GM12878 (cell line): ENCODE data around the gene DDR1. TPM values are rescaled to one million over a fixed set of nuclear protein-coding genes. Genes with fewer than 3 reads are reported as not detected.
A peak's percentile ranks its signal among the peaks of the same experiment; 100 is the strongest.

Experiments used
- ATAC-seq: fragments of 200-7000 bp; cut with Tn5 transposase; 3 replicates; pipeline ENCODE4 v1.9.1; 2020; ENCODE audit warnings: mild to moderate bottlenecking, moderate library complexity
- BruUV-seq: library from RNA; stranded (reverse); fragments of 400-500 nt; replicated peaks from 2 replicates; lab custom pipeline; 2021; lab: Mats Ljungman, UMichigan
- CTCF ChIA-PET: fragments of 300-600 bp; sonication (Branson Sonifier 250); formaldehyde crosslinking; extraction: SDS; loops from one replicate; lab custom pipeline; 2021; ENCODE audit warnings: inconsistent platforms; lab: Yijun Ruan, JAX
- POLR2A ChIA-PET: fragments of 350-600 bp; formaldehyde crosslinking; extraction: SDS; loops from one replicate; lab custom pipeline; 2021; ENCODE audit warnings: inconsistent platforms; lab: Charles Lee
- RAD21 ChIA-PET: fragments of 300-600 bp; sonication (Branson Sonifier 250); formaldehyde crosslinking; loops from one replicate; lab custom pipeline; 2023; ENCODE audit warnings: antibody characterized with exemption; ENCODE audit not compliant: unreplicated experiment; lab: Charles Lee
- SMC1A ChIA-PET: fragments of 300-600 bp; sonication (Branson Sonifier 250); formaldehyde crosslinking; loops from one replicate; lab custom pipeline; 2023; ENCODE audit not compliant: unreplicated experiment, uncharacterized antibody; lab: Charles Lee
- DNase-seq: peaks from one replicate; pipeline ENCODE4 v3.0.0-alpha.2; 2011; ENCODE audit warnings: low read depth, low spot score
- FAIRE-seq: peaks from 3 replicates; lab custom pipeline; 2011; peaks lifted over from hg19 to GRCh38; lab: Jason Lieb, UNC
- H2AFZ ChIP-seq: 2 replicates; pipeline ENCODE4 v1.6.0; 2011; ENCODE audit warnings: low read depth, low read length, control low read depth; ENCODE audit not compliant: control insufficient read depth
- H3K27ac ChIP-seq: 2 replicates; pipeline ENCODE4 v1.5.1; 2011; ENCODE audit warnings: control low read depth; ENCODE audit not compliant: control insufficient read depth, insufficient read depth
- H3K27me3 ChIP-seq, 2 experiments: replicated peaks in 1 of 2; 2 replicates each; pipeline versions ENCODE4 v1.6.0 to v1.6.1; 2011; ENCODE audit warnings: low read length in 1 of 2; ENCODE audit not compliant: control insufficient read depth in 2 of 2, insufficient read depth in 2 of 2
- H3K36me3 ChIP-seq, 2 experiments: 2 replicates each; pipeline ENCODE4 v1.5.1; 2011; ENCODE audit warnings: low read length in 1 of 2; ENCODE audit not compliant: control insufficient read depth in 2 of 2, insufficient read depth in 2 of 2
- H3K4me1 ChIP-seq: 2 replicates; pipeline ENCODE4 v1.6.1; 2011; ENCODE audit warnings: mild to moderate bottlenecking, low read length, moderate library complexity, mixed read lengths; ENCODE audit not compliant: control insufficient read depth, insufficient read depth
- H3K4me2 ChIP-seq: 2 replicates; pipeline ENCODE4 v1.6.0; 2011; ENCODE audit warnings: control low read depth; ENCODE audit not compliant: control insufficient read depth, insufficient read depth
- H3K4me3 ChIP-seq: fragments of 200-600 bp; sonication (generic); 2 replicates; pipeline ENCODE4 v1.5.1; 2016
- H3K79me2 ChIP-seq: 2 replicates; pipeline ENCODE4 v1.6.0; 2011; ENCODE audit warnings: low read length; ENCODE audit not compliant: control insufficient read depth, insufficient read depth
- H3K9ac ChIP-seq: 2 replicates; pipeline ENCODE4 v1.8.0; 2011; ENCODE audit warnings: low read length, control low read depth, mixed read lengths; ENCODE audit not compliant: control insufficient read depth, insufficient read depth
- H3K9me3 ChIP-seq: replicated peaks from 3 replicates; pipeline ENCODE4 v1.5.1; 2011; ENCODE audit warnings: mild to moderate bottlenecking, low read length; ENCODE audit not compliant: control insufficient read depth, insufficient read depth
- H4K20me1 ChIP-seq: 2 replicates; pipeline ENCODE4 v1.6.0; 2011; ENCODE audit not compliant: control insufficient read depth, insufficient read depth
- EP300 ChIP-seq, 2 experiments: fragments of 150-350 bp in 1 of 2; IDR thresholded peaks; 2 replicates each; pipeline ENCODE4 v1.6.1; 2011 to 2012; ENCODE audit warnings: low read depth in 2 of 2, low read length in 2 of 2, borderline replicate concordance in 1 of 2, improper control_type of control experiment in 1 of 2, inconsistent platforms in 1 of 2; ENCODE audit not compliant: control insufficient read depth in 1 of 2
- EZH2 ChIP-seq: IDR thresholded peaks from 2 replicates; pipeline ENCODE4 v1.6.1; 2012; ENCODE audit warnings: low read depth, mild to moderate bottlenecking, control low read depth, inconsistent platforms, low read length, borderline replicate concordance; ENCODE audit not compliant: control insufficient read depth
- RCOR1 ChIP-seq: conservative IDR thresholded peaks from 2 replicates; pipeline ENCODE4 v1.6.1; 2012; ENCODE audit warnings: low read depth, low read length, improper control_type of control experiment
- SIX5 ChIP-seq: IDR thresholded peaks from 2 replicates; pipeline ENCODE4 v1.6.1; 2011; ENCODE audit warnings: mild to moderate bottlenecking, low read depth, low read length, moderate library complexity; ENCODE audit not compliant: severe bottlenecking
- TAF1 ChIP-seq: IDR thresholded peaks from 2 replicates; pipeline ENCODE4 v1.6.1; 2011; ENCODE audit warnings: mild to moderate bottlenecking, low read depth, low read length, borderline replicate concordance
- WGBS: methylation state at CpG from one replicate; pipeline ENCODE4 v1.1.6; 2016; ENCODE audit warnings: low lambda C conversion rate; ENCODE audit not compliant: insufficient replicate concordance, insufficient coverage; ENCODE audit errors: missing lambda C conversion rate; 5-methylcytosine and 5-hydroxymethylcytosine counted together
- in situ Hi-C: fragments of 300-500 bp; cut with MboI; formaldehyde crosslinking; loops from 9 replicates; pipeline ENCODE4 v1.14.3; 2018; ENCODE audit warnings: mixed read lengths
- intact Hi-C: fragments of 100-400 bp; cut with micrococcal nuclease; formaldehyde crosslinking; loops from one replicate; pipeline ENCODE4 v1.14.2; 2022; ENCODE audit not compliant: unreplicated experiment
- polyA plus RNA-seq, 11 experiments: library from polyadenylated mRNA; depleted of rRNA in 4 of 11; unstranded in 6 of 11; stranded (reverse) in 5 of 11; fragments of >200 nt; fragmentation: Nextera tagmentation in 4 of 11; fragmentation: Illumina TruSeq in 1 of 11; extraction: Ambion mirVana in 4 of 11; extraction: Trizol in 1 of 11; gene quantifications; 1 replicate in 1 of 11; 2 replicates in 10 of 11; pipeline versions ENCODE4 v1.2.1 to v1.2.3, GENCODE V29; 2011 to 2016; ENCODE audit warnings: inconsistent platforms in 2 of 11, missing spikeins in 2 of 11, low read depth in 1 of 11
- total RNA-seq, 4 experiments: library from RNA; depleted of rRNA in 3 of 4; stranded (reverse); fragments of >200 nt in 3 of 4; fragmentation: Illumina TruSeq in 1 of 4; extraction: Trizol in 1 of 4; gene quantifications; 2 replicates each; pipeline versions ENCODE4 v1.2.1 to v1.2.3, GENCODE V29; 2013 to 2021
- TF ChIP-seq, protein P1 (sequence below): IDR thresholded peaks from 2 replicates; pipeline ENCODE4 v1.6.1; 2012; ENCODE audit warnings: low read depth, low read length, improper control_type of control experiment
- TF ChIP-seq, protein P2 (sequence below): fragments of 450-650 bp; IDR thresholded peaks from 2 replicates; pipeline ENCODE4 v1.6.1; 2018; ENCODE audit warnings: borderline replicate concordance, mild to moderate bottlenecking; ENCODE audit not compliant: partially characterized antibody
- TF ChIP-seq, protein P3 (sequence below): fragments of 450-650 bp; IDR thresholded peaks from 2 replicates; pipeline ENCODE4 v1.6.1; 2016; ENCODE audit warnings: mild to moderate bottlenecking
- TF ChIP-seq, protein P4 (sequence below): IDR thresholded peaks from 2 replicates; pipeline ENCODE4 v1.6.1; 2011; ENCODE audit warnings: borderline replicate concordance, low read depth, mild to moderate bottlenecking, moderate library complexity, mixed read lengths, low read length; ENCODE audit not compliant: insufficient read depth; ENCODE audit errors: extremely low read length
- TF ChIP-seq, protein P5 (sequence below): IDR thresholded peaks from 2 replicates; pipeline ENCODE4 v1.6.1; 2012; ENCODE audit warnings: mild to moderate bottlenecking, low read depth, low read length

DDR1 gene
- total and polyA plus RNA-seq, 10 of the 15 experiments (the other 5 are each of a cell fraction or from before 2014, with no cell fraction given) = 1.1 to 39.0 (median 11.9) TPM

DNA sequence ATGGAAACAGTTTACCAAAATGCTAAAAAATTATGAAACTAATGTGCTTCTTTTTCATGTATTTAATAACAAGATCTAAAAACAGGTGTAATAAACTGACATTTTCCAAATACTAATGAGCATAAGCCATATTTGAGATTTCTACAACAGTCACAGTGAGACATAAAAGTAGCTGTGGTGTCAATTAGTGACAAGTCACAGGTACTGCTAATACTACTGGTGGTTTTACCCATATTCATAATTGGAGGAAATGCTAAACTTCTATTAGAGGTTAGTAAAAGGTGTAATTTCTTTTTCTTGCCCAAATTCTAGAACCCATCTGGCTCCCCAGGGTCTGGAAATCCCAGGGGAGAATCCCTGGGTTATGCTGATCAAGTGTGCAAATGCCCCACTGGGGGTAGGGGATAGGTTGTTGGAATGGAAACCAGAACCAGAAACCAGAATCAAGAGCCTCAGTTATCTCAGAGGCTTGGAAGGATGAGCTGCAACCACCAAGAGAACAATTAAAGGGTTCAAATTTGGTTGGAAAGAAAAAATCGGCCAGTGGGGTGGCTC is 16.6 kb downstream of the DDR1 start:
- CTCF ChIA-PET = interaction anchor here (0.7 to 2.0 kb wide), 4 partner anchors 13 to 69 kb away, joined by 3 to 14 read pairs (median 6); partner anchors contain the start of gene VARS2
- no peaks in the 10 kb centered on the region for H3K9me3 ChIP-seq
- H4K20me1 ChIP-seq = no peaks in the 10 kb centered on the region
- RAD21 ChIA-PET = interaction anchor here (0.7 to 3.8 kb wide), 8 partner anchors 10 to 228 kb away, joined by 3 to 31 read pairs (median 6); partner anchors contain the start of genes DDR1 and VARS2
- peak; percentile 80 for ATAC-seq
- H3K4me1 ChIP-seq = peaks cover 32% of the 10 kb centered on the region
- H3K4me3 ChIP-seq = no peak overlapping the region
- no peaks in the 10 kb centered on the region for H3K79me2 ChIP-seq
- in situ Hi-C loops = no loop called here
- BruUV-seq = no TSS peak
- intact Hi-C loops = loop anchor here (2.0 kb wide), 1 partner anchor 18 kb away; no protein-coding TSS in a partner anchor
- no peak overlapping the region for H3K9ac ChIP-seq
- no peak for DNase-seq
- SMC1A ChIA-PET = interaction anchor here (1.3 to 2.3 kb wide), 6 partner anchors 12 to 72 kb away, joined by 4 to 9 read pairs (median 6); partner anchors contain the start of genes DDR1 and VARS2
- POLR2A ChIA-PET = interaction anchor here (1.1 to 6.0 kb wide), 3 partner anchors 11 to 17 kb away, joined by 3 to 37 read pairs (median 8); partner anchors contain the start of genes DDR1 and VARS2
- WGBS = 36% methylated on average over 1 of the region's 1 CpG
- no peak overlapping the region; the same call in 1 of the 2 replicates for H3K27ac ChIP-seq
- FAIRE-seq = no peak
- H3K36me3 ChIP-seq = peaks cover 4 to 10% of the 10 kb centered on the region in 2 experiments; a peak in 2 of 4 replicates
- no peaks in the 10 kb centered on the region for H3K27me3 ChIP-seq
- no peak overlapping the region for H2AFZ ChIP-seq
- H3K4me2 ChIP-seq = peak overlapping the region; percentile 41; the same call in 1 of the 2 replicates
- peak in 1 of 2 experiments; percentile 35; a peak in 1 of 4 replicates for TF ChIP-seq EP300 (IDR thresholded peaks at IDR 0.05; ENCODE audit: borderline replicate concordance in 1 of 2, control insufficient read depth in 1 of 2, low read depth in 2 of 2, low read length in 2 of 2)
- no peak for TF ChIP-seq EZH2
- TF ChIP-seq TAF1 = no peak
- TF ChIP-seq, protein P1, sequence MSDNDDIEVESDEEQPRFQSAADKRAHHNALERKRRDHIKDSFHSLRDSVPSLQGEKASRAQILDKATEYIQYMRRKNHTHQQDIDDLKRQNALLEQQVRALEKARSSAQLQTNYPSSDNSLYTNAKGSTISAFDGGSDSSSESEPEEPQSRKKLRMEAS = no peak
- TF ChIP-seq, protein P2, sequence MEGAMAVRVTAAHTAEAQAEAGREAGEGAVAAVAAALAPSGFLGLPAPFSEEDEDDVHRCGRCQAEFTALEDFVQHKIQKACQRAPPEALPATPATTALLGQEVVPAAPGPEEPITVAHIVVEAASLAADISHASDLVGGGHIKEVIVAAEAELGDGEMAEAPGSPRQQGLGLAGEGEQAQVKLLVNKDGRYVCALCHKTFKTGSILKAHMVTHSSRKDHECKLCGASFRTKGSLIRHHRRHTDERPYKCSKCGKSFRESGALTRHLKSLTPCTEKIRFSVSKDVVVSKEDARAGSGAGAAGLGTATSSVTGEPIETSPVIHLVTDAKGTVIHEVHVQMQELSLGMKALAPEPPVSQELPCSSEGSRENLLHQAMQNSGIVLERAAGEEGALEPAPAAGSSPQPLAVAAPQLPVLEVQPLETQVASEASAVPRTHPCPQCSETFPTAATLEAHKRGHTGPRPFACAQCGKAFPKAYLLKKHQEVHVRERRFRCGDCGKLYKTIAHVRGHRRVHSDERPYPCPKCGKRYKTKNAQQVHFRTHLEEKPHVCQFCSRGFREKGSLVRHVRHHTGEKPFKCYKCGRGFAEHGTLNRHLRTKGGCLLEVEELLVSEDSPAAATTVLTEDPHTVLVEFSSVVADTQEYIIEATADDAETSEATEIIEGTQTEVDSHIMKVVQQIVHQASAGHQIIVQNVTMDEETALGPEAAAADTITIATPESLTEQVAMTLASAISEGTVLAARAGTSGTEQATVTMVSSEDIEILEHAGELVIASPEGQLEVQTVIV = no peak
- TF ChIP-seq, protein P3, sequence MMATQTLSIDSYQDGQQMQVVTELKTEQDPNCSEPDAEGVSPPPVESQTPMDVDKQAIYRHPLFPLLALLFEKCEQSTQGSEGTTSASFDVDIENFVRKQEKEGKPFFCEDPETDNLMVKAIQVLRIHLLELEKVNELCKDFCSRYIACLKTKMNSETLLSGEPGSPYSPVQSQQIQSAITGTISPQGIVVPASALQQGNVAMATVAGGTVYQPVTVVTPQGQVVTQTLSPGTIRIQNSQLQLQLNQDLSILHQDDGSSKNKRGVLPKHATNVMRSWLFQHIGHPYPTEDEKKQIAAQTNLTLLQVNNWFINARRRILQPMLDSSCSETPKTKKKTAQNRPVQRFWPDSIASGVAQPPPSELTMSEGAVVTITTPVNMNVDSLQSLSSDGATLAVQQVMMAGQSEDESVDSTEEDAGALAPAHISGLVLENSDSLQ = peak; percentile 21; the same call in 1 of the 2 replicates
- no peak for TF ChIP-seq RCOR1
- TF ChIP-seq SIX5 = no peak
- TF ChIP-seq, protein P4, sequence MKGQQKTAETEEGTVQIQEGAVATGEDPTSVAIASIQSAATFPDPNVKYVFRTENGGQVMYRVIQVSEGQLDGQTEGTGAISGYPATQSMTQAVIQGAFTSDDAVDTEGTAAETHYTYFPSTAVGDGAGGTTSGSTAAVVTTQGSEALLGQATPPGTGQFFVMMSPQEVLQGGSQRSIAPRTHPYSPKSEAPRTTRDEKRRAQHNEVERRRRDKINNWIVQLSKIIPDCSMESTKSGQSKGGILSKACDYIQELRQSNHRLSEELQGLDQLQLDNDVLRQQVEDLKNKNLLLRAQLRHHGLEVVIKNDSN = no peak
- TF ChIP-seq, protein P5, sequence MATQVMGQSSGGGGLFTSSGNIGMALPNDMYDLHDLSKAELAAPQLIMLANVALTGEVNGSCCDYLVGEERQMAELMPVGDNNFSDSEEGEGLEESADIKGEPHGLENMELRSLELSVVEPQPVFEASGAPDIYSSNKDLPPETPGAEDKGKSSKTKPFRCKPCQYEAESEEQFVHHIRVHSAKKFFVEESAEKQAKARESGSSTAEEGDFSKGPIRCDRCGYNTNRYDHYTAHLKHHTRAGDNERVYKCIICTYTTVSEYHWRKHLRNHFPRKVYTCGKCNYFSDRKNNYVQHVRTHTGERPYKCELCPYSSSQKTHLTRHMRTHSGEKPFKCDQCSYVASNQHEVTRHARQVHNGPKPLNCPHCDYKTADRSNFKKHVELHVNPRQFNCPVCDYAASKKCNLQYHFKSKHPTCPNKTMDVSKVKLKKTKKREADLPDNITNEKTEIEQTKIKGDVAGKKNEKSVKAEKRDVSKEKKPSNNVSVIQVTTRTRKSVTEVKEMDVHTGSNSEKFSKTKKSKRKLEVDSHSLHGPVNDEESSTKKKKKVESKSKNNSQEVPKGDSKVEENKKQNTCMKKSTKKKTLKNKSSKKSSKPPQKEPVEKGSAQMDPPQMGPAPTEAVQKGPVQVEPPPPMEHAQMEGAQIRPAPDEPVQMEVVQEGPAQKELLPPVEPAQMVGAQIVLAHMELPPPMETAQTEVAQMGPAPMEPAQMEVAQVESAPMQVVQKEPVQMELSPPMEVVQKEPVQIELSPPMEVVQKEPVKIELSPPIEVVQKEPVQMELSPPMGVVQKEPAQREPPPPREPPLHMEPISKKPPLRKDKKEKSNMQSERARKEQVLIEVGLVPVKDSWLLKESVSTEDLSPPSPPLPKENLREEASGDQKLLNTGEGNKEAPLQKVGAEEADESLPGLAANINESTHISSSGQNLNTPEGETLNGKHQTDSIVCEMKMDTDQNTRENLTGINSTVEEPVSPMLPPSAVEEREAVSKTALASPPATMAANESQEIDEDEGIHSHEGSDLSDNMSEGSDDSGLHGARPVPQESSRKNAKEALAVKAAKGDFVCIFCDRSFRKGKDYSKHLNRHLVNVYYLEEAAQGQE = no peak
